Heart right ventricle (tissue), 16 donors: ENCODE data around the gene CYP46A1. TPM values are rescaled to one million over a fixed set of nuclear protein-coding genes. Genes with fewer than 3 reads are reported as not detected.
A peak's percentile ranks its signal among the peaks of the same experiment; 100 is the strongest.

Experiments
- ATAC-seq, 8 donors: fragments of 200-7000 bp; cut with Tn5 transposase; one replicate each; pipeline ENCODE4 v1.9.1; 2020; ENCODE audit warnings: mild to moderate bottlenecking in 8 of 8, moderate library complexity in 8 of 8, moderate number of reproducible peaks in 1 of 8
- DNase-seq, 2 donors: peaks; one replicate each; pipeline ENCODE4 v3.0.0-alpha.2; 2020
- H3K27ac ChIP-seq, 10 donors: fragments of 200-600 bp; sonication (generic) in 2 of 10; one replicate each; pipeline versions ENCODE4 v1.5.0 to v1.8.0; 2020 to 2022; ENCODE audit warnings: mild to moderate bottlenecking in 3 of 10
- H3K27me3 ChIP-seq, 7 donors: fragments of 200-600 bp; one replicate each; pipeline ENCODE4 v1.8.0; 2021 to 2022; ENCODE audit warnings: mild to moderate bottlenecking in 2 of 7
- H3K36me3 ChIP-seq, 9 donors: fragments of 200-600 bp; sonication (generic) in 1 of 9; one replicate each; pipeline versions ENCODE4 v1.5.0 to v1.8.0; 2020 to 2022; ENCODE audit warnings: mild to moderate bottlenecking in 2 of 9
- H3K4me1 ChIP-seq, 9 donors: fragments of 200-600 bp; sonication (generic) in 1 of 9; one replicate each; pipeline versions ENCODE4 v1.5.0 to v1.8.0; 2020 to 2022; ENCODE audit warnings: mild to moderate bottlenecking in 4 of 9
- H3K4me3 ChIP-seq, 10 donors: fragments of 200-600 bp; sonication (generic) in 2 of 10; one replicate each; pipeline versions ENCODE4 v1.5.0 to v1.8.0; 2020 to 2022; ENCODE audit warnings: mild to moderate bottlenecking in 7 of 10, moderate library complexity in 2 of 10
- H3K9me3 ChIP-seq, 11 donors: fragments of 200-600 bp in 10 of 11; sonication (generic) in 2 of 11; one replicate each; pipeline versions ENCODE4 v1.5.0 to v1.8.0; 2013 to 2022; ENCODE audit warnings: mild to moderate bottlenecking in 2 of 11, control low read depth in 1 of 11, moderate library complexity in 1 of 11
- WGBS, 2 donors: extraction: QIAGEN DNeasy Blood & Tissue Kit; methylation state at CpG; one replicate each; pipeline ENCODE4 v1.1.7; 2013; ENCODE audit warnings: inconsistent platforms in 1 of 2; 5-methylcytosine and 5-hydroxymethylcytosine counted together
- intact Hi-C, 10 donors: fragments of 100-400 bp; cut with DNase I; formaldehyde crosslinking; loops; one replicate each; pipeline versions ENCODE4 v1.11.1 to v1.14.2; 2022
- polyA plus RNA-seq, 2 donors: library from polyadenylated mRNA; stranded (reverse); fragments of 200-250 nt; gene quantifications; one replicate each; pipeline ENCODE4 v1.2.3, GENCODE V29; 2013
- total RNA-seq, 10 donors: library from RNA; stranded (reverse); fragmentation: NEBNext Ultra II Directional in 3 of 10; extraction: Animal tissue kit (Norgen Biotek cat#: 25700) in 3 of 10; gene quantifications; one replicate each; pipeline versions ENCODE4 v1.2.1 to v1.2.4, GENCODE V29; 2021 to 2023
- TF ChIP-seq, protein P1 (sequence below), 9 donors: fragments of 200-600 bp; sonication (generic) in 2 of 9; IDR thresholded peaks; one replicate each; pipeline versions ENCODE4 v1.5.0 to v1.8.0; 2021 to 2022; ENCODE audit warnings: antibody characterized with exemption in 9 of 9, mild to moderate bottlenecking in 5 of 9, moderate library complexity in 1 of 9
- donor health status: Arrhythmogenic right ventricular cardiomyopathy.
- donor health status: ischemic (EF 13 %, LVEDD 7.1; RV severe dilation, severe dysfunction).
- donor health status: healthy with polysubstance abuse.
- donor health status: DM: no; HTN: yes; CAD: no.
- donor health status: DM: no; HTN: no; CAD: no.
- donor health status: ischemic (EF 25% LVEDD 6.9; RV normal size, moderate dysfunction).
- donor health status: ischemic (EF 25% LVEDD 5.7; RV mildly dilated, moderate dysfunction).
- donor health status: healthy.
- donor health status: DM: yes; HTN: yes; CAD: no.
- donor health status: Ischemic cardiomyopathy.
- donor health status: ischemic (EF 35%, LVEDD 5.7; RV mildly dilated, moderate dysfunction).
- donor health status: nonischemic (EF 11% LVEDD 7.7; RV severe dilation, severe dysfunction).
- donor health status: DM: yes; HTN: yes; CAD: no.
- donor health status: PGD.
- donor health status: ischemic (EF 29% LVEDD 5.4; RV normal size, mild dysfunction).
- donor health status: nonischemic (EF 23%, LVEDD 6.1; RV moderate dilation, normal function).

Gene CYP46A1
- total and polyA plus RNA-seq, 12 donors, result 1.5 to 6.1 (median 3.5) TPM

DNA sequence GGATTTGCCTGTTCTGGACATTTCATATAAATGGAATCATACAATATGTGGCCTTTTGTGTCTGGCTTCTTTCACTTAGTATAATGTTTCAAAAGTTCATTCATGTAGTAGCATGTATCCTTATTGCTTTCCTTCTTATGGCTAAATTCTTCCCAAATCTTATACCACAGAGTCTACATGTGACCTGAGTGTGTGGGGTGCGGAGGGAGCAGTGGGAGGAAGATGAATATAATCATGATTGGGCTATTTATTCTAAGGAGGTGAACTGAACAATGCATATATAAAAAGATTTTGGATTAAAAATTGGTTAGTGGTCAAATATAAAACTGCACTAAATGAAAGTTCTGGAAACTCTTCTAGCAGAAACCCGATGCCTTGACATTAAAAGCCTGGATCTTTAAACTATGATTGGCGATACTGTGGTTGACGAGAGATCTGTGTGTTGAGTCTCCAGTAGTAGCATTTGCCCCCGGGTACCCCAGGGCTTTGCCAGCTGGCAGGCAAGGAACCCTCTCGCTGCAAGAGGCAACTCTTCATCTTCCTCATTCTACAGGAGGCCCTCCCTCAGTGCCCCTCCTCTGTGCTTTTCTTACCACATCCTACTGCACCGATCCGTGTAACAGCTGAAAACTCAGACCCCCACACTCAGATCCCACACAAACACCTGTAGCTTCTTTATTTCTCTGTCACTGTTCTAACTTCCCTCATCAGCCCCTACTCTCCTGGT lies 2.6 kb downstream of the CYP46A1 start:
- Histone ChIP-seq H3K27ac (no peak overlapping the region), H3K27me3 (peaks cover 0 to 37% (median 0%) of the 10 kb centered on the region in 7 donors), H3K36me3 (no peaks in the 10 kb centered on the region), H3K9me3 (no peaks in the 10 kb centered on the region), H3K4me3 (no peak overlapping the region), H3K4me1 (peaks cover 9 to 25% (median 15%) of the 10 kb centered on the region in 9 donors)
- TF ChIP-seq, protein P1, sequence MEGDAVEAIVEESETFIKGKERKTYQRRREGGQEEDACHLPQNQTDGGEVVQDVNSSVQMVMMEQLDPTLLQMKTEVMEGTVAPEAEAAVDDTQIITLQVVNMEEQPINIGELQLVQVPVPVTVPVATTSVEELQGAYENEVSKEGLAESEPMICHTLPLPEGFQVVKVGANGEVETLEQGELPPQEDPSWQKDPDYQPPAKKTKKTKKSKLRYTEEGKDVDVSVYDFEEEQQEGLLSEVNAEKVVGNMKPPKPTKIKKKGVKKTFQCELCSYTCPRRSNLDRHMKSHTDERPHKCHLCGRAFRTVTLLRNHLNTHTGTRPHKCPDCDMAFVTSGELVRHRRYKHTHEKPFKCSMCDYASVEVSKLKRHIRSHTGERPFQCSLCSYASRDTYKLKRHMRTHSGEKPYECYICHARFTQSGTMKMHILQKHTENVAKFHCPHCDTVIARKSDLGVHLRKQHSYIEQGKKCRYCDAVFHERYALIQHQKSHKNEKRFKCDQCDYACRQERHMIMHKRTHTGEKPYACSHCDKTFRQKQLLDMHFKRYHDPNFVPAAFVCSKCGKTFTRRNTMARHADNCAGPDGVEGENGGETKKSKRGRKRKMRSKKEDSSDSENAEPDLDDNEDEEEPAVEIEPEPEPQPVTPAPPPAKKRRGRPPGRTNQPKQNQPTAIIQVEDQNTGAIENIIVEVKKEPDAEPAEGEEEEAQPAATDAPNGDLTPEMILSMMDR (IDR thresholded peaks at IDR 0.05), result no peak
- WGBS, 2 donors, result 86 to 87% methylated on average over 8 of the region's 8 CpGs
- intact Hi-C loops, result loop anchor here in 1 of 10 donors (5.0 kb wide), 1 partner anchor 106 kb away; the partner anchor contains the start of gene EML1
- DNase-seq, result no peak
- no peak for ATAC-seq

DNA sequence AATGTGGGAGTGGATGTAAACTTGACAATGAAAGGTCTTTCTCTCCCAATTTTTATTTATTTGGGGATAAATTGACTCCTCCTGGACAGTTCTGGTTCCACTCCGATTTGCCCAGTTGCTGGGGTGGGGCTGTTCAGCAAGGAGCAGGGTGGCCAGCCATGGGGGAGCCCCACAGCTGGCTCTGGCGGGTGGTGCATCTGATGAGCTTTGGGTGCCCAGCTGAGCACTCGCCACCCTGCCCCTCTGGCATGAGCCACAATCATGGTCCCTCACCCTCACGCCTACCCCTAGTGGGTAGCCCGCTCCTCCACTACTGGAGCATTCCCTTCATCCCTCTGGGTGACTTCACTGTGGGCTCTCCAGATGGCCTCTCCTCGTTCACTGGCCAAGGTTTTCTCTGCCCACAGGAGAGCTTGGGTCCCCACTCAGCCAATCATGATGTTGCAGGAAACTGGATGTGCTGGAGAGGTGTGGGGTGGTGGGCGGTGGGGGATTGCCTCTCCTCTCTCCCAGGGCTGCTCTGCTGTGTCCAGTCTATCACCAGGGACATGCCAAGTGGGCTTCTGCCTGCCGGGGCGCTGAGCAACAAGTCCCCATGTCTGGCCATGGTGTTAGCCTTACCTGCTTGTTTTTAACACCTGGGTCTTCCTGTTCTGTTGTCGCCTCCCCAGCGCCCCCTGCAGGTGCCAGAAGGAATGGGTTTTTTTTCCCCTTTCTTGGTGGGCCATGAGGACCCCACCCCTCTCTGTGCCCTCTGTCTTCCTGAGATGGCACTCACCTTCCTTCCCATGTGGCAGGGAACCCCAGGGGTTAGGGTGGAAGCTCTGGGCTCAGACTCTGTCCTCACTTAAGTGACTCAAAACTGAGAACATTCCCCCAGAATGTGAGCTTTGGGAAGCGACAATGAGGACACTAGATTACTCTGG lies 3.4 kb downstream of the CYP46A1 start:
- WGBS, 2 donors, result 68 to 76% methylated on average over 12 of the region's 12 CpGs
- Histone ChIP-seq H3K27me3 (peaks cover 0 to 37% (median 0%) of the 10 kb centered on the region in 7 donors), H3K36me3 (no peaks in the 10 kb centered on the region), H3K4me3 (no peak overlapping the region), H3K4me1 (peaks cover 9 to 23% (median 15%) of the 10 kb centered on the region in 9 donors), H3K27ac (no peak overlapping the region), H3K9me3 (no peaks in the 10 kb centered on the region)
- DNase-seq (no peak), ATAC-seq (no peak)
- TF ChIP-seq, protein P1 (IDR thresholded peaks at IDR 0.05), result peak; percentile 21 to 62 (median 50)
- intact Hi-C loops, result loop anchor here in 1 of 10 donors (5.0 kb wide), 1 partner anchor 105 kb away; the partner anchor contains the start of gene EML1

DNA sequence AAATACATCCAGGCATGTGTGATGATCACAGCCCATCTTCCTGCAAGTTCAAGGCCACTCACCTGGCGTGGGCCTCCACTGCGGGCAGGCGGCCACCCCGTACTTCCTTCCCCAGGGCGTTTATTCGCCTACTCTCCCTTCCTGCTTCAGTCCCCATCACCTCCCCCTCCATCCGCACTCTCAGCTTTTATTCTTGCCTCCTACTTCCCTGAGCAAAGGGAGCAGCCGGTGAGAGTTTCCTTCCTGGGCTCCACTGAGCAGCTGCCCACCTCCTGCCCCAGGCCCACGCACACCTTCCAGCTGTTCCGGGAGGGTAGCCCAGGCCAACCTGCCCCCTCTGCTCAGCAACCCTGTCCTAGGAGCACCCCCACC lies 4.1 kb downstream of the CYP46A1 start:
- no peak for ATAC-seq
- Histone ChIP-seq H3K9me3 (no peaks in the 10 kb centered on the region), H3K36me3 (no peaks in the 10 kb centered on the region), H3K4me1 (peaks cover 4 to 17% (median 9%) of the 10 kb centered on the region in 9 donors), H3K4me3 (no peak overlapping the region), H3K27me3 (peaks cover 0 to 37% (median 0%) of the 10 kb centered on the region in 7 donors), H3K27ac (no peak overlapping the region)
- intact Hi-C loops, result loop anchor here in 1 of 10 donors (5.0 kb wide), 1 partner anchor 104 kb away; the partner anchor contains the start of gene EML1
- no peak for DNase-seq
- 57 to 59% methylated on average over 10 of the region's 10 CpGs for WGBS, 2 donors
- TF ChIP-seq, protein P1 (IDR thresholded peaks at IDR 0.05), result no peak

DNA sequence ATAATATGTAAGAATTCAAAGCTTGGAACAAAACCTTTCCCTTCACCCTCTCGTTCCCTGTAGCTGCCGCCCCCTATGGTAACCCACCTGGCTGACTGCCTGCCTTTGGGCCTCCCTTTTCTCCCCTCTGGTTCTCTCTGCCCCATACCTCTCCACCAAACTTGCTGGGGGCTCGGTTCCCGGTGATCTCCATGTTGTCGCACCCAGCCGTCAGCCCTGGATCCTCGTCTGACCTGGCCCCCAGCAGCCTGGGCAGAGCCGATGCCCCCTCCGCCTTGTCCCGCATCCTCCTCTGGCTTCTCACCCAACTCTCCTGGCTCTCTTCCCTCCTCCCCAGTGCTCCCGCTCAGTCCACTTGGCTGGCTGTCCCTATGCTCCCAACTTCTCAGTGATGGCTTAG lies 4.5 kb downstream of the CYP46A1 start:
- ATAC-seq (no peak), DNase-seq (no peak)
- intact Hi-C loops, result loop anchor here in 1 of 10 donors (5.0 kb wide), 1 partner anchor 104 kb away; the partner anchor contains the start of gene EML1
- no peak overlapping the region for H3K4me3 ChIP-seq
- H3K9me3 ChIP-seq, result no peaks in the 10 kb centered on the region
- H3K36me3 ChIP-seq, result no peaks in the 10 kb centered on the region
- TF ChIP-seq, protein P1 (IDR thresholded peaks at IDR 0.05), result no peak
- peaks cover 3 to 12% (median 5%) of the 10 kb centered on the region in 9 donors for H3K4me1 ChIP-seq
- WGBS, 2 donors, result 72 to 83% methylated on average over 11 of the region's 11 CpGs
- peaks cover 0 to 37% (median 0%) of the 10 kb centered on the region in 7 donors for H3K27me3 ChIP-seq
- no peak overlapping the region for H3K27ac ChIP-seq
